Choroid plexus epithelial cell (primary cell): ENCODE results near the gene ANXA9.
A peak's percentile ranks its signal among the peaks of the same experiment; 100 is the strongest.

Experiments used
- DNase-seq: peaks from one replicate; pipeline ENCODE4 v3.0.0-alpha.2; 2010; ENCODE audit warnings: low read depth
- H3K4me3 ChIP-seq: 2 replicates; pipeline ENCODE4 v1.5.1; 2011; ENCODE audit warnings: low read depth, mild to moderate bottlenecking, control low read depth, low read length, moderate library complexity
- CTCF ChIP-seq: conservative IDR thresholded peaks from 2 replicates; pipeline ENCODE4 v1.5.1; 2011; ENCODE audit warnings: low read depth, mild to moderate bottlenecking, control low read depth, inconsistent platforms, low read length, moderate library complexity

Gene ANXA9

GRCh38 chr1:150974580-150975478 lies 7.3 kb upstream of the ANXA9 start, which contains the start of gene CERS2:
TSS of gene CERS2 (minus strand) at chr1:150974835. CDS start at chr1:150969090, 5,745 bp downstream.
- DNase-seq = peak; percentile 76
- H3K4me3 ChIP-seq = peak within 1 kb of the TSS; percentile 90
- no peak for TF ChIP-seq CTCF

- TF ChIP-seq CTCF = no peak
- H3K4me3 ChIP-seq = no peak overlapping the region
- DNase-seq = no peak
Measured at GRCh38 chr1:150976401-150976821, 5.7 kb upstream of the ANXA9 start.

GRCh38 chr1:150976879-150977694 lies 5.0 kb upstream of the ANXA9 start:
- H3K4me3 ChIP-seq = no peak overlapping the region
- DNase-seq = no peak
- TF ChIP-seq CTCF = no peak

- TF ChIP-seq CTCF = peak; percentile 100
- DNase-seq = peak; percentile 91
- peak overlapping the region; percentile 45 for H3K4me3 ChIP-seq
Measured at GRCh38 chr1:150979092-150980056, 2.7 kb upstream of the ANXA9 start.

GRCh38 chr1:150981177-150981804 lies 801 bp upstream of the ANXA9 start:
- no peak overlapping the region for H3K4me3 ChIP-seq
- TF ChIP-seq CTCF = no peak
- DNase-seq = no peak
